Ascending aorta (tissue), 2 donors: ENCODE results near the gene DGCR2. TPM values are rescaled to one million over a fixed set of nuclear protein-coding genes. Genes with fewer than 3 reads are reported as not detected.

ENCODE experiments used
- DNase-seq, 2 donors: peaks; one replicate each; pipeline ENCODE4 v3.0.0-alpha.2; 2019; ENCODE audit warnings: low spot score in 2 of 2
- H3K27ac ChIP-seq, 2 donors: fragments of 200-600 bp; sonication (generic); one replicate each; pipeline ENCODE4 v1.5.1; 2016 to 2017; ENCODE audit warnings: mild to moderate bottlenecking in 1 of 2
- H3K27me3 ChIP-seq: fragments of 200-600 bp; sonication (generic); one replicate; pipeline ENCODE4 v1.5.1; 2017
- H3K36me3 ChIP-seq, 2 donors: fragments of 200-600 bp; sonication (generic); one replicate each; pipeline ENCODE4 v1.5.1; 2016
- H3K4me1 ChIP-seq, 2 donors: fragments of 200-600 bp; sonication (generic); one replicate each; pipeline ENCODE4 v1.5.1; 2016 to 2017; ENCODE audit warnings: mild to moderate bottlenecking in 1 of 2
- H3K4me3 ChIP-seq, 2 donors: fragments of 200-600 bp; sonication (generic); one replicate each; pipeline ENCODE4 v1.5.1; 2016 to 2017; ENCODE audit warnings: mild to moderate bottlenecking in 1 of 2
- H3K9me3 ChIP-seq, 2 donors: fragments of 200-600 bp; sonication (generic); one replicate each; pipeline ENCODE4 v1.5.1; 2016
- intact Hi-C: fragments of 100-400 bp; cut with DNase I; formaldehyde crosslinking; loops from one replicate; pipeline ENCODE4 v1.15.1; 2023
- total RNA-seq: library from RNA; depleted of rRNA; stranded (reverse); fragments of >200 nt; gene quantifications from one replicate; pipeline ENCODE4 v1.1.0, GENCODE V29; 2016
- TF ChIP-seq, protein P1 (sequence below), 3 experiments: fragments of 200-600 bp in 2 of 3; fragments of 450-650 bp in 1 of 3; sonication (generic) in 2 of 3; IDR thresholded peaks; one replicate each; pipeline ENCODE4 v1.5.1; 2016 to 2019; ENCODE audit warnings: antibody characterized with exemption in 3 of 3, mild to moderate bottlenecking in 1 of 3, moderate library complexity in 1 of 3

The DGCR2 gene
- total RNA-seq, 1 donor from 2014 or later = 34.7 TPM

DNA sequence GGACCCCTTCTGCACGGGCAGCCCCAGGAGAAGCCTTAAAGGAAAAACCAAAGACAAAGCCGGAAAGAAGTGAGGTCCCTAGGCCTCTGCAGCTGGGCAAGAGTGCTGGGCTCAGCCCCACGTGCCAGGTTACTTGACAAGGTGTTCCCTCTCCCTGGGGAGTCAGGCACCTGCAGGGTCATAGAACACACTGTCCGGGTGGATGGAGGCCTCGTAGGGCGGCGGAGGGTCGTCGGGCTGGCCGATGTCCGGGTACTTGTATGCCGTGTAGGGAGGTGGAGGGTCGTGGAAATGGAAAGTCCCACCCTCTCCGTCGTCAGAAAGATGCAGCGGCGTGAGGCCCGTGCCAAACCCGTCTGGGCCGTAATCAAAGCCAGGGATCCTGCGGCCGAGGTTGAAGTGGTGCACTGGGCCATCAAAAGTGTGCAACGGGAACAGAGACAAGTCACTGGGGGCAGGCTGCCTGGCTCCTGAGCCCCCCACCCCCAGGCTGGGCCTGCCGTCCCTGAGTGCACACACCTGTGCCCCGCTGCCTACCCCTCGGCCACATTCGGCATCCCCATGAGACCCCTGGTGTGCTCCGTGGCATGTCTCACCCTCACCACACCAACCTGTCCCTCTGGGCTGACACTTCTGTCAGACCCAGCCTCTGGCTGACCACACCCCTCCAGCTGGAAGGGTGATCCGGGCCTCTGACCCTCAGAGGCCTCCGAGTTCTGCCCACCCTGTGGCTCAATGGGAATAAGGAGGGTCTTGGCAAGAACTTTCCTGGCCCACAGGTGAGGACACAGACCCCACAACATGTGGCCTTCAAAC, 81.1 kb downstream of the DGCR2 start:
- peak in 1 of 2 donors; percentile 52 for DNase-seq
- intact Hi-C loops = no loop called here

DNA sequence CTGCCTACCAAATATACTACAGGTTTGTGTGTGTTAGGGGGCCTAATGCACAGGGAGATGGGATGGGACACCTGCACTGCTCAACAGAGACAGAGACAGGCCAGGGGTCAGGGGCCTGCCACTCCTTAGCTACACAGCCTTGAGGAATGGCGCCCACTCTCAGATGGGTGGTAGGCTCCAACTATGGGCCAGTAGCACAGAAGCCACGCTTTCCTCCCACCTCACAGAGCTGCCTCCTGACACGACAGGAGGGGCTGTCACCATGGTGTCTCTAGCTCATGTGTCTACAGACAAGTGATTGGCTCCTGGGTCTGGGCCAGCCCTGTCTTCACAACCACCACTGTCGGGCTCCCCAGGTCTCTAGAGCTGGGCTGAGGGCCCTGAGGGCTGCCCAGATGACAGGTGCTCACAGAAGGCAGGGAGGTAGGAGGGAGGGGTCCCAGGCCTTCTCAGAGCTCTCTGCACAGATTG, 81.8 kb downstream of the DGCR2 start:
- TF ChIP-seq, protein P1, sequence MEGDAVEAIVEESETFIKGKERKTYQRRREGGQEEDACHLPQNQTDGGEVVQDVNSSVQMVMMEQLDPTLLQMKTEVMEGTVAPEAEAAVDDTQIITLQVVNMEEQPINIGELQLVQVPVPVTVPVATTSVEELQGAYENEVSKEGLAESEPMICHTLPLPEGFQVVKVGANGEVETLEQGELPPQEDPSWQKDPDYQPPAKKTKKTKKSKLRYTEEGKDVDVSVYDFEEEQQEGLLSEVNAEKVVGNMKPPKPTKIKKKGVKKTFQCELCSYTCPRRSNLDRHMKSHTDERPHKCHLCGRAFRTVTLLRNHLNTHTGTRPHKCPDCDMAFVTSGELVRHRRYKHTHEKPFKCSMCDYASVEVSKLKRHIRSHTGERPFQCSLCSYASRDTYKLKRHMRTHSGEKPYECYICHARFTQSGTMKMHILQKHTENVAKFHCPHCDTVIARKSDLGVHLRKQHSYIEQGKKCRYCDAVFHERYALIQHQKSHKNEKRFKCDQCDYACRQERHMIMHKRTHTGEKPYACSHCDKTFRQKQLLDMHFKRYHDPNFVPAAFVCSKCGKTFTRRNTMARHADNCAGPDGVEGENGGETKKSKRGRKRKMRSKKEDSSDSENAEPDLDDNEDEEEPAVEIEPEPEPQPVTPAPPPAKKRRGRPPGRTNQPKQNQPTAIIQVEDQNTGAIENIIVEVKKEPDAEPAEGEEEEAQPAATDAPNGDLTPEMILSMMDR (IDR thresholded peaks at IDR 0.05) = no peak
- no peak overlapping the region for H3K27ac ChIP-seq
- no peaks in the 10 kb centered on the region for H3K9me3 ChIP-seq
- H3K4me3 ChIP-seq = no peak overlapping the region
- intact Hi-C loops = no loop called here
- DNase-seq = peak in 1 of 2 donors; percentile 38
- no peaks in the 10 kb centered on the region for H3K4me1 ChIP-seq
- no peaks in the 10 kb centered on the region for H3K27me3 ChIP-seq
- peaks cover 68 to 79% of the 10 kb centered on the region in 2 donors for H3K36me3 ChIP-seq

More for the DNA sequence above, 81.1 kb downstream of the DGCR2 start:
- Histone ChIP-seq H3K9me3 (no peaks in the 10 kb centered on the region), H3K27me3 (no peaks in the 10 kb centered on the region), H3K4me1 (no peaks in the 10 kb centered on the region), H3K36me3 (peaks cover 75 to 85% of the 10 kb centered on the region in 2 donors), H3K4me3 (no peak overlapping the region), H3K27ac (no peak overlapping the region)
- TF ChIP-seq, protein P1 (IDR thresholded peaks at IDR 0.05) = no peak

DNA sequence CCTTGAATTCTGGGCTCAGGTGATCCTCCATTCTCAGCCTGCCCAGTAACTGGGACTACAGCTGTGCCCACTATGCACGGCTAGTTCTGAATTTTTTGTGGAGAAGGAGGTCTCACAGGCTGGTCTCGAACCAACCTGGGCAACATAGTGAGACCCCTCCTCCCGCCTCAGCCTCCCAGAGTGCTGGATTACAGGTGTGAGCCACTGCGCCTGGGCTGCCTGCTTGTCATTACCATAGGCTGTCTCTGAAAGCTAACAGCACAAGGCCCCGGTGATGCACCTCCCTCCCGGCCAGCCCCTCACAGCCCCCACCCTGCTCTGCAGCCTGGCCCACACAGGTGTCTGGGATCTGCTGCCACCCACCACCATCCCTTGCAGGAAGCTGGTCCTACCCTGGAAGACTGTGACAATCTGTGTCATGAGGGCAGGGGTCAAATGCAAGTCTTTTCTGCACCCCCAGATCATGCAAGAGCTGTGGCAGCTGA, 82.4 kb downstream of the DGCR2 start:
- Histone ChIP-seq H3K4me3 (no peak overlapping the region), H3K9me3 (no peaks in the 10 kb centered on the region), H3K4me1 (no peaks in the 10 kb centered on the region), H3K27me3 (no peaks in the 10 kb centered on the region), H3K36me3 (peaks cover 63 to 73% of the 10 kb centered on the region in 2 donors), H3K27ac (no peak overlapping the region)
- peak in 1 of 2 donors; percentile 45 for DNase-seq
- intact Hi-C loops = no loop called here
- TF ChIP-seq, protein P1 (IDR thresholded peaks at IDR 0.05) = no peak

DNA sequence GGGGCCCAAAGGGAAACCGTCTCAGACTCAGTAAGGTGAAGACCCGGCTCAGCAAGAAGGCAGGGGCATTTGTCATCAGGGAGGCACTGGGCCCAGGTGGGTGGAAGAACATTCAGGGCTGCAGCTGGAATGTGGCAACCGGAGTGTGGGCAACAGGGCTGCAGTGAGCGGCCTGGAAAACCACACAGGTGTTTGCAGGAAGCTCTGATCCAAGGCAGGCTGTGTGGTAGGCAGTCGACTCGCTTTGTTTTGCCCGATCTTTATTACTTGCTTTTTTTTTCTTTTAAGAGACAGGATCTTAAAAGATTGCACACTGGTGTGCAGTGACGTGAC, 82.8 kb downstream of the DGCR2 start:
- no peak for DNase-seq
- peaks cover 58 to 69% of the 10 kb centered on the region in 2 donors for H3K36me3 ChIP-seq
- H3K27ac ChIP-seq = no peak overlapping the region
- no peaks in the 10 kb centered on the region for H3K27me3 ChIP-seq
- TF ChIP-seq, protein P1 (IDR thresholded peaks at IDR 0.05) = no peak
- no peak overlapping the region for H3K4me3 ChIP-seq
- H3K4me1 ChIP-seq = no peaks in the 10 kb centered on the region
- no peaks in the 10 kb centered on the region for H3K9me3 ChIP-seq
- intact Hi-C loops = no loop called here

DNA sequence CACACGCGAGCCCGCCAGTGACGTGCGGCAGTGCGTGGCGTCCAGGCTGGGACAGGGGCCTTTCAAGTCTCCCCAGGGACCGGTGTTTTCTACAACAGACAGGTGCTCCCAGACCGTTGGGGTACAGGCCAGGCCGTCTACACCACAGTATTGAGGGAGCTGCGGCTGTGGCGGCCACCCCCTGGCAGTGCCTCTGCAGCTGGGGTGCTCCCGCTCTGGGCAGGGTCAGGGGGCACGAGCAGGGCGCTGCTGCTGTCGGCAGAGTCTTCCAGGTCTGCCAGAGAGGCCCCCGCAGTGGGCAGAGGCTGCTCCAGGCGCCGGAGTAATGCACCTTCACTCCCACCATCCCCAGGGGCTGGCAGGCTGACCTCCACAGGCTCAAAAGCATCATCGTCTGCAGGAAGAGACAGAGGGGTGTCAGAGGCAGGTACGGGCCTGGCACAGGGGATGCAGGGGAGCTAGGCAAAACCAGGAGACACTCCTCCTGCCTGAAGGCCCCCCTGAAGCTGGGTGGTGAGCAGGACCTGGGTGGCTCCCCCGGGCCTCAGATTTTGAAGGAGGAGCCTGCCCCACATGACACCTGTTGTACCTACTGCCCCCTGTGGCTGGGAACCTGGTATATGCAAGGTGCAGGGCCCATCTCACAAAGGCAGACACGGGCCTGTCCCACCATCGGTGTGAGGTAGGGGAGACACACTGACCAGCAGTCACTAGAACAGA, 83.3 kb downstream of the DGCR2 start:
- no peak overlapping the region for H3K27ac ChIP-seq
- H3K4me3 ChIP-seq = no peak overlapping the region
- H3K4me1 ChIP-seq = no peaks in the 10 kb centered on the region
- intact Hi-C loops = no loop called here
- TF ChIP-seq, protein P1 (IDR thresholded peaks at IDR 0.05) = no peak
- peak in 1 of 2 donors; percentile 51 for DNase-seq
- H3K27me3 ChIP-seq = no peaks in the 10 kb centered on the region
- H3K9me3 ChIP-seq = no peaks in the 10 kb centered on the region
- H3K36me3 ChIP-seq = peaks cover 53 to 63% of the 10 kb centered on the region in 2 donors
